Keratinocyte (primary cell): ENCODE results near the gene BCO1. TPM values are rescaled to one million over a fixed set of nuclear protein-coding genes. Genes with fewer than 3 reads are reported as not detected.

Source experiments
- DNase-seq: peaks from one replicate; pipeline ENCODE4 v3.0.0-alpha.2; 2011; ENCODE audit warnings: low read depth, missing footprints, low spot score
- FAIRE-seq: peaks from 2 replicates; lab custom pipeline; 2011; peaks lifted over from hg19 to GRCh38; lab: Jason Lieb, UNC
- H2AFZ ChIP-seq: 2 replicates; pipeline ENCODE4 v1.6.0; 2012; ENCODE audit warnings: low read length, control low read depth, inconsistent platforms; ENCODE audit not compliant: control insufficient read depth
- H3K27ac ChIP-seq: 2 replicates; pipeline ENCODE4 v1.5.1; 2011; ENCODE audit warnings: low read length; ENCODE audit not compliant: control insufficient read depth, insufficient read depth
- H3K27me3 ChIP-seq: 3 replicates; pipeline ENCODE4 v1.6.0; 2011; ENCODE audit warnings: low read length; ENCODE audit not compliant: control insufficient read depth, insufficient read depth; ENCODE audit errors: extremely low read depth
- H3K36me3 ChIP-seq, 2 experiments: 2 replicates in 1 of 2; 3 replicates in 1 of 2; pipeline ENCODE4 v1.5.1; 2011; ENCODE audit warnings: low read length in 2 of 2, mild to moderate bottlenecking in 1 of 2; ENCODE audit not compliant: control insufficient read depth in 2 of 2, insufficient read depth in 2 of 2; ENCODE audit errors: extremely low read depth in 1 of 2
- H3K4me1 ChIP-seq: 3 replicates; pipeline ENCODE4 v1.5.1; 2011; ENCODE audit warnings: low read length; ENCODE audit not compliant: control insufficient read depth, insufficient read depth; ENCODE audit errors: extremely low read depth
- H3K4me2 ChIP-seq: 3 replicates; pipeline ENCODE4 v1.6.0; 2011; ENCODE audit warnings: low read depth, low read length; ENCODE audit not compliant: control insufficient read depth, insufficient read depth; ENCODE audit errors: extremely low read depth
- H3K4me3 ChIP-seq, 3 experiments: fragments of 200-600 bp in 1 of 3; sonication (generic) in 1 of 3; 2 replicates in 2 of 3; 3 replicates in 1 of 3; pipeline ENCODE4 v1.5.1; 2011 to 2016; ENCODE audit warnings: low read length in 3 of 3, mild to moderate bottlenecking in 3 of 3, control low read depth in 2 of 3, inconsistent platforms in 1 of 3, low read depth in 1 of 3, mixed read lengths in 1 of 3, mixed run types in 1 of 3, moderate library complexity in 1 of 3; ENCODE audit not compliant: control insufficient read depth in 2 of 3, insufficient read depth in 2 of 3; ENCODE audit errors: extremely low read depth in 1 of 3
- H3K79me2 ChIP-seq: 2 replicates; pipeline ENCODE4 v1.6.0; 2012; ENCODE audit warnings: low read length; ENCODE audit not compliant: control insufficient read depth, insufficient read depth
- H3K9ac ChIP-seq: 3 replicates; pipeline ENCODE4 v1.6.0; 2011; ENCODE audit warnings: low read length; ENCODE audit not compliant: control insufficient read depth, insufficient read depth; ENCODE audit errors: extremely low read depth
- H3K9me1 ChIP-seq: 3 replicates; pipeline ENCODE4 v1.6.0; 2011; ENCODE audit warnings: low read length; ENCODE audit not compliant: control insufficient read depth, insufficient read depth; ENCODE audit errors: extremely low read depth
- H3K9me3 ChIP-seq: 2 replicates; pipeline ENCODE4 v1.5.1; 2012; ENCODE audit warnings: low read depth, low read length; ENCODE audit not compliant: control insufficient read depth
- H4K20me1 ChIP-seq: 3 replicates; pipeline ENCODE4 v1.6.0; 2011; ENCODE audit warnings: low read length; ENCODE audit not compliant: control insufficient read depth, insufficient read depth; ENCODE audit errors: extremely low read depth
- EZH2 ChIP-seq: IDR thresholded peaks from one replicate; pipeline ENCODE4 v1.6.1; 2012; ENCODE audit warnings: inconsistent platforms, mild to moderate bottlenecking, low read length, moderate library complexity
- dilution Hi-C: fragments of 300-500 bp; cut with MboI; formaldehyde crosslinking; loops from one replicate; pipeline ENCODE4 v1.7.0; 2020; ENCODE audit warnings: low sequenced_read_pairs; ENCODE audit not compliant: extremely low pct_ligation_motif_present
- polyA plus RNA-seq, 5 experiments: library from polyadenylated mRNA; depleted of rRNA in 3 of 5; stranded (reverse) in 3 of 5; stranded (forward) in 1 of 5; unstranded in 1 of 5; fragments of >200 nt; gene quantifications; 1 replicate in 1 of 5; 2 replicates in 3 of 5; 3 replicates in 1 of 5; pipeline versions ENCODE4 v1.2.1 to v1.2.3, GENCODE V29; 2011 to 2012; ENCODE audit warnings: missing spikeins in 2 of 5, low read depth in 1 of 5, low replicate concordance in 1 of 5
- TF ChIP-seq, protein P1 (sequence below), 3 experiments: IDR thresholded peaks in 1 of 3; conservative IDR thresholded peaks in 1 of 3; optimal IDR thresholded peaks in 1 of 3; 2 replicates in 2 of 3; 3 replicates in 1 of 3; pipeline versions ENCODE3 to v1.5.1; 2011; ENCODE audit warnings: low read length in 3 of 3, mild to moderate bottlenecking in 3 of 3, moderate library complexity in 2 of 3, control low read depth in 1 of 3, inconsistent platforms in 1 of 3; ENCODE audit not compliant: insufficient read depth in 2 of 3; ENCODE audit errors: extremely low read depth in 1 of 3

BCO1 gene
- polyA plus RNA-seq, 1 donor (not counting 4 experiments of a cell fraction or from before 2014, with no cell fraction given): 0.07 TPM

DNA sequence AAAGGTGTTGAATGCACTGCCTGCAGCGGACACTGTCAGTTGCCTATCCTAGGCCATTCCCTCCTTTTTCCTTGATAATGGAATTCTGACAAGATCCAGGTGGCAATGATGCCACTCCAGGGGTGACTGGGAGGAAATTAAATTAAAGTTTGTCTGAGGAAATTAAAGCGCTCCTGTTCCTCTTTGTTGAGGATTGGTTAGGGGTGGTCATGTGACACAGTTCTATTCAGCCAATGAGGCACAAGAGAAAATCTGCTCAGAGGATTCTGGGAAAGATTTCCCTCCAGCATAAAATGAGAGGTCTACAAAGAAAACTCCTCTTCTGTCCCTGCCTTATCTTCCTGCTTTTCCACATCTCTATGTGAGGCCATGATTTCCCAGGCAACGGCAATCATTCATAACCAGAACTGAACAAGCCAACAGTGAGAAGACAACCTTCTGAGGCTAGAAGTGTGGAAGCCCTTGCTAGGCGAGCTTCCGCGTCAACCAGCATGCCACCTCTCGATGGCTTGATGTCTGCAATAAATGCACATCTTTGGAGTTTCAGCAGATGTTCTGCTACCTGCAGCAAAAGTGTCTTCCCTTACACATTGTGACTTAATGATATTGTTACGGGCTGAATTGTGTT, 5.6 kb upstream of the BCO1 start:
- H3K36me3 ChIP-seq: no peaks in the 10 kb centered on the region
- DNase-seq: no peak
- no peak overlapping the region for H3K27ac ChIP-seq
- no peak overlapping the region for H2AFZ ChIP-seq
- no peaks in the 10 kb centered on the region for H3K9me1 ChIP-seq
- H3K4me1 ChIP-seq: peaks cover 8% of the 10 kb centered on the region
- no peaks in the 10 kb centered on the region for H3K79me2 ChIP-seq
- TF ChIP-seq, protein P1, sequence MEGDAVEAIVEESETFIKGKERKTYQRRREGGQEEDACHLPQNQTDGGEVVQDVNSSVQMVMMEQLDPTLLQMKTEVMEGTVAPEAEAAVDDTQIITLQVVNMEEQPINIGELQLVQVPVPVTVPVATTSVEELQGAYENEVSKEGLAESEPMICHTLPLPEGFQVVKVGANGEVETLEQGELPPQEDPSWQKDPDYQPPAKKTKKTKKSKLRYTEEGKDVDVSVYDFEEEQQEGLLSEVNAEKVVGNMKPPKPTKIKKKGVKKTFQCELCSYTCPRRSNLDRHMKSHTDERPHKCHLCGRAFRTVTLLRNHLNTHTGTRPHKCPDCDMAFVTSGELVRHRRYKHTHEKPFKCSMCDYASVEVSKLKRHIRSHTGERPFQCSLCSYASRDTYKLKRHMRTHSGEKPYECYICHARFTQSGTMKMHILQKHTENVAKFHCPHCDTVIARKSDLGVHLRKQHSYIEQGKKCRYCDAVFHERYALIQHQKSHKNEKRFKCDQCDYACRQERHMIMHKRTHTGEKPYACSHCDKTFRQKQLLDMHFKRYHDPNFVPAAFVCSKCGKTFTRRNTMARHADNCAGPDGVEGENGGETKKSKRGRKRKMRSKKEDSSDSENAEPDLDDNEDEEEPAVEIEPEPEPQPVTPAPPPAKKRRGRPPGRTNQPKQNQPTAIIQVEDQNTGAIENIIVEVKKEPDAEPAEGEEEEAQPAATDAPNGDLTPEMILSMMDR (optimal IDR thresholded peaks at IDR 0.05 in 1 of 3, IDR thresholded peaks at IDR 0.05 in 1 of 3, conservative IDR thresholded peaks at IDR 0.05 in 1 of 3; ENCODE audit: extremely low read depth in 1 of 3, insufficient read depth in 2 of 3, low read length in 3 of 3): no peak
- TF ChIP-seq EZH2: no peak
- no peak overlapping the region for H3K9ac ChIP-seq
- H3K27me3 ChIP-seq: peaks cover 20% of the 10 kb centered on the region
- no peak overlapping the region for H3K4me2 ChIP-seq
- H4K20me1 ChIP-seq: no peaks in the 10 kb centered on the region
- H3K4me3 ChIP-seq: no peak overlapping the region
- dilution Hi-C loops: no loop called here
- no peak for FAIRE-seq
- no peaks in the 10 kb centered on the region for H3K9me3 ChIP-seq

DNA sequence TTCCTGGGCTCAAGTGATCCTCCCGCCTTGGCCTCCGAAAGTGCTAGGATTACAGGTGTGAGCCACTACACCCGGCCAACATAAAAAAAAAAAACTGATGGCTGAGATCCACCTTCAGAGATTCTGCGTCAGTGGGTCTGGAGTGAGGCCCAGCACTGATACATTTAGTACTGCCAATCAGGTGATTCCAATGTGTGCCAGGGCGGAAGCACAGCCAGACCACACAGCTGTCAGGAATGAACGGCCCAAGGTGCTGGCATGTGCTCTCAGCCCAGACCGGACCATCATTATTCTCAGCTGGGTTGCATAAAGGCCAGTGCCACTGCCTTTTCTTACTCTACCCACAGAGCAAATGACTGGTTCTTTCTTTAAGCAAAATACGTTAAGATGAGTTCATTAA, 1.2 kb upstream of the BCO1 start:
- DNase-seq: no peak
- H4K20me1 ChIP-seq: no peaks in the 10 kb centered on the region
- peak overlapping the region; percentile 2 for H2AFZ ChIP-seq

More for the DNA sequence above, 1.2 kb upstream of the BCO1 start:
- FAIRE-seq: peak; percentile 49
- Histone ChIP-seq H3K4me1 (peaks cover 16% of the 10 kb centered on the region), H3K9me3 (no peaks in the 10 kb centered on the region), H3K9me1 (no peaks in the 10 kb centered on the region), H3K9ac (no peak overlapping the region), H3K79me2 (no peaks in the 10 kb centered on the region), H3K27me3 (peaks cover 2% of the 10 kb centered on the region), H3K36me3 (no peaks in the 10 kb centered on the region), H3K4me2 (peak overlapping the region; percentile 89), H3K27ac (no peak overlapping the region), H3K4me3 (no peak overlapping the region)
- dilution Hi-C loops: no loop called here
- no peak for TF ChIP-seq EZH2
- TF ChIP-seq, protein P1 (optimal IDR thresholded peaks at IDR 0.05 in 1 of 3, IDR thresholded peaks at IDR 0.05 in 1 of 3, conservative IDR thresholded peaks at IDR 0.05 in 1 of 3; ENCODE audit: extremely low read depth in 1 of 3, insufficient read depth in 2 of 3, low read length in 3 of 3): no peak
